Testis (tissue), 2 donors: Measurements from ENCODE around the gene SVEP1.

ENCODE experiments used
- POLR2A ChIP-seq: fragments of 450-650 bp; IDR thresholded peaks from one replicate; pipeline ENCODE4 v1.6.1; 2017; ENCODE audit warnings: antibody characterized with exemption, mild to moderate bottlenecking, moderate library complexity
- TF ChIP-seq, protein P1 (sequence below), 3 experiments: fragments of 450-650 bp in 2 of 3; fragments of 200-600 bp in 1 of 3; sonication (generic) in 1 of 3; IDR thresholded peaks; one replicate each; pipeline ENCODE4 v1.5.1; 2016 to 2019; ENCODE audit warnings: antibody characterized with exemption in 3 of 3, mild to moderate bottlenecking in 2 of 3, moderate library complexity in 1 of 3

DNA sequence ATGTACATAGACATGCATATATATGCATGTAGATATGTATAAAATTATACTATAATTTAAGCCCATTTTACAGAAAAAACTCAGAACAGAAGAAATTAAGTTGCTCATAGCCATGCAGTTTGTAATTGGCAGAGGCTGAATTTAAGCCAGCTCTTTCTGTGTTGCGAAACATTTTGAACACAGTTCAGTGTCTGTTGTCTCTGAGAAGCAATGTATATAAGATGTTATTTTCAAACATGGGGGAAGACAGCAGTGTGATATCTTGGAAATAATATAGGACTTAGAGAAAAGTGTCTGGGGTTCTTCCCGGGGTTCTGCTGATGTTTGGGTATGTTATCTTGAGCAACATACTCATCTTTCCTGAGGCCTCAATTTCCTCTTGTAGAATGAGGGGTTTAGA is 37.6 kb downstream of the SVEP1 start:
- TF ChIP-seq, protein P1, sequence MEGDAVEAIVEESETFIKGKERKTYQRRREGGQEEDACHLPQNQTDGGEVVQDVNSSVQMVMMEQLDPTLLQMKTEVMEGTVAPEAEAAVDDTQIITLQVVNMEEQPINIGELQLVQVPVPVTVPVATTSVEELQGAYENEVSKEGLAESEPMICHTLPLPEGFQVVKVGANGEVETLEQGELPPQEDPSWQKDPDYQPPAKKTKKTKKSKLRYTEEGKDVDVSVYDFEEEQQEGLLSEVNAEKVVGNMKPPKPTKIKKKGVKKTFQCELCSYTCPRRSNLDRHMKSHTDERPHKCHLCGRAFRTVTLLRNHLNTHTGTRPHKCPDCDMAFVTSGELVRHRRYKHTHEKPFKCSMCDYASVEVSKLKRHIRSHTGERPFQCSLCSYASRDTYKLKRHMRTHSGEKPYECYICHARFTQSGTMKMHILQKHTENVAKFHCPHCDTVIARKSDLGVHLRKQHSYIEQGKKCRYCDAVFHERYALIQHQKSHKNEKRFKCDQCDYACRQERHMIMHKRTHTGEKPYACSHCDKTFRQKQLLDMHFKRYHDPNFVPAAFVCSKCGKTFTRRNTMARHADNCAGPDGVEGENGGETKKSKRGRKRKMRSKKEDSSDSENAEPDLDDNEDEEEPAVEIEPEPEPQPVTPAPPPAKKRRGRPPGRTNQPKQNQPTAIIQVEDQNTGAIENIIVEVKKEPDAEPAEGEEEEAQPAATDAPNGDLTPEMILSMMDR (IDR thresholded peaks at IDR 0.05), result no peak
- no peak for TF ChIP-seq POLR2A
